ENCODE measurements around the gene SMOC2. TPM values are rescaled to one million over a fixed set of nuclear protein-coding genes. Genes with fewer than 3 reads are reported as not detected.

SMOC2 gene
- total RNA-seq, 1 donor from 2014 or later, result 12.6 TPM

- Histone ChIP-seq H3K27ac (no peak overlapping the region), H3K36me3 (no peaks in the 10 kb centered on the region), H3K9me3 (no peaks in the 10 kb centered on the region), H3K27me3 (ENCODE audit: low read depth) (peaks cover 9% of the 10 kb centered on the region), H3K4me3 (no peak overlapping the region), H3K4me1 (peaks cover 4% of the 10 kb centered on the region)
- intact Hi-C loops (cut with DNase I), result no loop called here
- no peak for TF ChIP-seq CTCF (IDR thresholded peaks at IDR 0.05)
- DNase-seq, result no peak
- ATAC-seq, result no peak
Observed at GRCh38 chr6:168640768-168641167, 199.8 kb downstream of the SMOC2 start.

- H3K27me3 ChIP-seq (ENCODE audit: low read depth), result peaks cover 6% of the 10 kb centered on the region
- H3K4me1 ChIP-seq, result peaks cover 4% of the 10 kb centered on the region
- H3K36me3 ChIP-seq, result no peaks in the 10 kb centered on the region
- no peak overlapping the region for H3K27ac ChIP-seq
- intact Hi-C loops (cut with DNase I), result no loop called here
- no peak for DNase-seq
- H3K4me3 ChIP-seq, result no peak overlapping the region
- no peak for TF ChIP-seq CTCF (IDR thresholded peaks at IDR 0.05)
- ATAC-seq, result no peak
- no peaks in the 10 kb centered on the region for H3K9me3 ChIP-seq
Observed at GRCh38 chr6:168641446-168641845, 200.5 kb downstream of the SMOC2 start.

GRCh38 chr6:168643401-168643800, 202.4 kb downstream of the SMOC2 start:
- Histone ChIP-seq H3K9me3 (no peaks in the 10 kb centered on the region), H3K4me1 (peaks cover 4% of the 10 kb centered on the region), H3K4me3 (no peak overlapping the region), H3K36me3 (no peaks in the 10 kb centered on the region), H3K27ac (no peak overlapping the region), H3K27me3 (ENCODE audit: low read depth) (peaks cover 6% of the 10 kb centered on the region)
- no peak for DNase-seq
- intact Hi-C loops (cut with DNase I), result no loop called here
- no peak for TF ChIP-seq CTCF (IDR thresholded peaks at IDR 0.05)
- ATAC-seq, result no peak

- Histone ChIP-seq H3K9me3 (no peaks in the 10 kb centered on the region), H3K27ac (no peak overlapping the region), H3K4me3 (no peak overlapping the region), H3K27me3 (ENCODE audit: low read depth) (peaks cover 5% of the 10 kb centered on the region), H3K36me3 (no peaks in the 10 kb centered on the region), H3K4me1 (peaks cover 1% of the 10 kb centered on the region)
- intact Hi-C loops (cut with DNase I), result no loop called here
- ATAC-seq (no peak), DNase-seq (no peak)
- TF ChIP-seq CTCF (IDR thresholded peaks at IDR 0.05), result no peak
Observed at GRCh38 chr6:168645326-168645725, 204.3 kb downstream of the SMOC2 start.

- Histone ChIP-seq H3K27ac (no peak overlapping the region), H3K36me3 (no peaks in the 10 kb centered on the region), H3K4me3 (no peak overlapping the region), H3K4me1 (peaks cover 4% of the 10 kb centered on the region), H3K9me3 (no peaks in the 10 kb centered on the region), H3K27me3 (ENCODE audit: low read depth) (peaks cover 5% of the 10 kb centered on the region)
- TF ChIP-seq CTCF (IDR thresholded peaks at IDR 0.05), result no peak
- ATAC-seq (no peak), DNase-seq (no peak)
- intact Hi-C loops (cut with DNase I), result no loop called here
Observed at GRCh38 chr6:168647271-168647670, 206.3 kb downstream of the SMOC2 start.

All from lower lobe of right lung (tissue), 2 donors.